HG03103 (cell line): ENCODE data around the gene MLIP.
"Not testable (repeated sequence)": the region's sequence is repeated elsewhere in the genome, so short reads cannot be mapped to it uniquely, and the experiment has no call there.

Experiments
- ATAC-seq: cut with Tn5 transposase; IDR thresholded peaks from one replicate; pipeline ENCODE4 v1.9.1; 2021; ENCODE audit warnings: low read depth; ENCODE audit not compliant: unreplicated experiment

MLIP gene

DNA sequence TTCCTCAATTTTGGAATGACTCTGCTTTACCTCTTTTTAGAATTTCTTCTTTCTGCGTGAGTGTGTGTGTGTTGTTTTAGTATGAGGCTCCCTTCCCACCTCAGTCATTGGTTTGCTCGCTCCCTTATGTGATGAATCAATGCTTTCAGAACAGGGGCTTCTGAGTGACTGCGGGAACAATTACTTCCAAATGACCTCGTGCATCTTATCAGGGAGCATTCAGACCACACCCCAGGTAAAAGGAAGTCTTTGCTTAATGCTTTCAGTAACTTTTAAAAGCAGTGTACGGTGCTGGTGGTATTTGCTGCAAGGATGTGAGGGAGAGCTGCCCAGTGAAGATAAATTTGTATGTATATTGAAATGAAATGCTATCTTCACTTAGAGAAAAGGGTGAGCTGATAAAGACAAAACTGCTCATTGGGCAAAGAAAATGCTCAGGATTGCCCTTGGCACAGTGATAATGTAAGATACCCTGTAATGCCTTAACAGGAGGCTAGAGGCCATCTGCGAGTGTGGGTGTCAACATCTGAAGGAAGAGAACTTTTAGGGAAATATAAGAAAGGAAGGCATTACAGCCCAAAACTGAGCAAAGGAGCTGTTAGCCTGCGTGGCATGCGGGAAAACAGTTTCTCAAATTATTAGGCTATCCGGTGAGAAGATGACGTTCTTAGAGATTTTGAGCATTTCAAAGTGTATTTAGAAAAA is at the start of gene MLIP:
Gene MLIP (plus strand): TSS at position 103 of the 705 bp plus-strand sequence. CDS start 37 bp downstream, at position 140.
- no peak for ATAC-seq

DNA sequence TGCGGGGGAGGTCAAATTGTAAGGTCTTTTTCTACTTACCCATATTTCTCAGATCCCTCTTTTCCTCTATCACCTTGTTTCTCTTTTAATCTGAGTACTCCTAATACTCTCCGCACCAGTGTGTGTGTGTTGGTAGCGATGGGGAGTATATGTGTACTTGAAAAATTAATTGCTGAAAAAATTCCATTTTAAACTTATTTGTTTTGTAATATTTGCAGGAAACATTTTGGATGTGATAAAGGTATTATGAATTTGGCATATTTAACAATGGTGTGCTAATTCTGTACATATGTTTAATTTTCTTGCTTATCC is 48.1 kb upstream of the MLIP start:
- no peak for ATAC-seq

DNA sequence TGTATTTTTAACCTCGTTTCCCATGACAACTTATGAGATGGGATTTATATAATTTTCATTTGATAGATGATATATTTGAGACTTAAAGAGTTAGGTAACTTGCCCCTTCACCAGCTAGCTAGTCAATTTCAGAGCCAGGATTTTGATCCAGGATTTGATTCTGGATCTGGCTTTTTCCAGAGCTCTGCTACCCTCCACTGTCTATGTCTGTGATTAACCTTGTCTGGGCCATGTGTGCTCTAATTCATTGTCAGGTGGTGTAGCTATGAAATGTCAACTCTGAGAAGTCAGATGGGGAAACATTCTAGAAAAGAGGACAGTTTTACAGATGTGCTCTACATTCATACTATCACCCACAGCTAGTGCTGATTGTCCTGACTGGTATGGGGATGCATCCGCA is 42.5 kb upstream of the MLIP start:
- ATAC-seq: no peak

DNA sequence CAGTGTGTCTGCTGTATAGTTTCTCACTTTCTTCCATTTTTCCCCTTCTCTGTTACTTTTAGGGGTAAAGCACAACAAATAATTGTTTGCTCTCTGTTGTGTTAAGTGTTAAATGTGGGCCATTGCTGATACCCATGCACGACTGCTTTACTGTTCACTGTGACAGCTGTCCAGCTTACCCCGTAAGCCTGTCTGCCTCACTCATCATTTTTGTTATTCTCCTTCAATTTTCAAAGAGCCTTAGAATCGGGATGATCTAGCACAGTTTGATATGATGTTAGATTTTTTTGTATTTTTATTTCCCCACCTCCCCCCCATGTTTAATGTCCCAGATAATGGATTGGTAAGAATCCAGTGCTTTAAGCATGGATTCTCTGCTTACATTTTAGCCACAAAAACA is 41.2 kb upstream of the MLIP start:
- no peak for ATAC-seq

GRCh38 chr6:54071821-54072340 is 39.4 kb upstream of the MLIP start:
- ATAC-seq: no peak

DNA sequence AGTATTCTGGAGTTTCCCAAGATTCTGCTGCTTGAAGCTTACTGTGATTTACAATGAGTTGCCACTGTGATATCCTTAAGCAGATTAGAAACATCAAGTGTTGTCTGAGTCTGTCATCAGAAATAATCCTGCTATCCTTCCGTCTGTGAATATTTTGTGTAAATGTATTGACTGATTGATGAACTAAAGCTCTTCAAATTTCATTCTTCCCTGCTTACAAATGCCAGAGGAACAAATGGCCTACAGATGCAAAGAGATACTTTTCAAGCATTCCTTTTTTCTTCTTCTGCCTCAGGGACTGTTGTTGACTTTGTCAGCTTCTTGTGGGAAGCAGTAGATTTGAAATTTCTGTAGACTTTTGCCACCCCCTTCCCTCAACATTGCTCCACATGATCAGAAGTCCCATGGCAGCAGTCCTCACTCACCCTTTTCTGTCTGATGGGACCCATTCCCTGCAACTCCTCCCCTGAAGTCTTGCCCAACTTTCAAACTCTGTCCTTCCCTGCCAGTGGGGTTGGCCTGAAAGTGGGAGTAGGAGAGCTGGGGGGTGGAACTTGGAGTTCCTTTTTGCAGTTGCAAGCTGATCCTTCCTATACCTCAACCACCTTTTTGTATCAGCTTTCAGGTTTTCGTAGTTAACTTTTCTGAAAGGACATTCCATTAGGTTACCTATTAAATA is 38.5 kb upstream of the MLIP start:
- no peak for ATAC-seq

GRCh38 chr6:54073487-54073886 is 37.8 kb upstream of the MLIP start:
- no peak for ATAC-seq

GRCh38 chr6:54074109-54074508 is 37.1 kb upstream of the MLIP start:
- ATAC-seq: no peak

- no peak for ATAC-seq
These were observed 36.6 kb upstream of the MLIP start for GRCh38 chr6:54074578-54075195.

GRCh38 chr6:54076159-54076789 is 35.0 kb upstream of the MLIP start:
- no peak for ATAC-seq

- not testable (repeated sequence) for ATAC-seq
These were observed 29.7 kb upstream of the MLIP start for GRCh38 chr6:54081499-54081898.

DNA sequence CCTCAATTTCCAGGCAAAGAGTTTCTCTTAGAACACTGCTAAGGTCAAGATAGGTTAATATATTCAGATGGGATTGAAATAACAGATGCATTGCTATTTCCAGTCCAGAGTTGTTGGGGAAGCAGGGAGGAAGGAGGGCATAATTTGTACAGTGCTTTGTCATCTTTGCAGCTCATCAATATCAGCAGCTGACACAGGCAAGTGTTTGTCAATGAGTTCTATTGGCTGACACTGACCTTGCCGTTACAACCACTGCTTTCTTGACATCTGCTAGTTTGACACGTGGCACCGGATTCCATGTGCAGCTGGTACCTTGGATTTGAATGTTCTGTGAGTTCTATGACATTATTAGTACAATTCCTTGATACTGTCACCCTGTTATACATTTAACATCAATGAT is 28.0 kb upstream of the MLIP start:
- ATAC-seq: no peak

DNA sequence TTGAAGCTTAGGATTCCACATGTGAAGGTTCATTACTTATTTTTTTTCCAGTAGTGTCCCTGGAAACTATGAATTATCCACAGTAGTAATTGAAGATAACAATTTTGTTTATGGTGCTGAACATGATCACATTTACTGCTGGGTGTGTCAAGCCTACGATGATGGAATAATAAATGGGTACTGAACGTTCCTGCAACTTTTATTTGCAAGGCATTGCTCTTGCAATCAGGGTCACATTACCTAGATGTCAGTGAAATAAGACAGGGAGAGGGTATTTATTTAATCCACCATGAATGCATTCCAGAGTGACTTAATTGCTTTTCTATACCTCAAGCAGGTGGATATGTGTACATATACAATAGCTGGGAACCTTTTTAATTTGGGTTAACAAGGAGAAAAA is 27.0 kb upstream of the MLIP start:
- ATAC-seq: no peak

- no peak for ATAC-seq
These were observed 26.2 kb upstream of the MLIP start for GRCh38 chr6:54085047-54085446.

DNA sequence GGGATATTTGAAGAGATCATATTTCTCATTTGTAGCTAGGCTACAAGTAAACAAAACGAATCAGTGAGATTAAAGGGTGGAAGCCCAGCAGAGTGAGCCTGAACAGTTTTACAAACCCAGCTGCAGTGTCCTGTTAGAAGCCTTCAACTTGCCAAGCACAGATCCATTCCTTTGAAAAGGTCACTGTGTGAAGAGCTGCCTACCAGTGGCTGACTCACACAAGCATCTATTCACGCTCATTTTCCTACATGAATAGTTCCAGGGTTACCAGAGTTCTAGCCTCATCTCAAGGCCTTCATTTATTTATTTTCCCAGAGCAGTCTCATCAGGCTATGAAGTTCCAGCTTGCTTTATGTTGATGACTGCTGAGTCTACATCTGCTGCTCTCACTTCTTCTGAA is 25.7 kb upstream of the MLIP start:
- ATAC-seq: no peak

GRCh38 chr6:54086439-54086838 is 24.8 kb upstream of the MLIP start:
- ATAC-seq: no peak

DNA sequence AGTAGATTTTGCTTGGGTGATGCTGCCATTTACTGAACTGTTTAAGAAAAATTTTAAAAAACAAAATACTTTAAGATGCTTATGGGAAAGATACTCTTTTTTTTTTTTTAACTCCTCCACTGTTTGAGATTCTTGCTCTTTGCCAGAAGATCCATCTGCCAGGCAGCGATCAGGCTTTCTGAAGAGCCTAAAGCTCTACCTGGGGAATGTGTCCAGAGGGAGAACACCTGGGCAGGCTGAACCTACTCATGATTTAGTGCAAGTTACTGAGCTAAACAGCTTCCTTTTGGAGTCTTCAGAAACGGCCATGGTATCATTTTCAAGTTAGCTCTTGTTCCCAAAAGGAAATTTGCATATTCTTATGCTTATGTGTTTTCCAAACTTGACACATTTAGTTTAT is 23.5 kb upstream of the MLIP start:
- no peak for ATAC-seq

DNA sequence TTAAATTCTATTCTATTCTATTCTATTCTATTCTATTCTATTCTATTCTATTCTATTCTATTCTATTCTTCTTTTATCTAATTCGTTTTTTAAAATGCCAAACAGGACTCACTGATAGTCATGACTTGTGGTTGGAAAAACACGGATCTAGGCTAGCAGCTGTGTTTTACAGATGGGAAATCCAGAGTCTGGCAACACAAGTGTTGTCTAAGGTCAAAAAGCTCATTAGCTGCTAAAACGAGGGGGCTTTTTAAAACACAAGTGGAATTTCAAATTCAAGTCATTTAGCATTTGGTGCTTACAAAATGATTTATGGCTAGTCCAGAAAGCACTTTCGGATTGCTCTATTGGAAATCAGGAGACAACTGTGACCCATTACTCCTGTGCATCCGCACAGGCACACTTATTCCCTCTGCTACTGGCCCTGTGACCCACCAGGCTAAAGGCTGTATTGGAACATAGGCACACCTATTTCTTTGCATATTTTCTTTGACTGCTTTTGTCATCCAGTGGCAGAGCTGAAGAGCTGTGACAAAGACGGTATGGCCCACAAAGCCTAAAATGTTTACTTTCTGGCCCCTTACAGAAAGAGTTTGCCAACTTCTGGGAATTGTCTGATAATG is 17.8 kb upstream of the MLIP start:
- ATAC-seq: no peak

- ATAC-seq: no peak
These were observed 16.9 kb upstream of the MLIP start for GRCh38 chr6:54094293-54094692.

DNA sequence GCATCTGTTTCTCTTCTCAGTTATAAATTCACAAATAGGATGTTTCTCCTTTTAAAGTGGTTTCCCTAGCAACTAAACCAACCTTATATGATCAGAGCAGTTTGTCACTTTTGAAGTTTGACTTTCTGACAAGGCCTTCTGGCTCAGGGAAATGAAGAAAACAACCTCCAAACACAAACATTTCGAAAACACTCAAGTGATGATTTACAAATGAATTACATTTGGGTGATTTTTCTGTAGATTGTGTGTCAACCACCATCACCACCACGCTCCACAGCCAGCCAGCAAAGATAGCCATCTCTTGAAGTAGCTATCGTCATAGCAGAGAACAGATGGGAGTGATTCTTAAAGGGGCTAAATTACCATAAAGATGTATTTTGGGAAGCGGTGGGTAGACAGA is 16.5 kb upstream of the MLIP start:
- no peak for ATAC-seq

- no peak for ATAC-seq
These were observed 15.5 kb upstream of the MLIP start for GRCh38 chr6:54095723-54096122.
